Type B pancreatic cell (in vitro differentiated cells): ENCODE results near the gene CD70. TPM values are rescaled to one million over a fixed set of nuclear protein-coding genes. Genes with fewer than 3 reads are reported as not detected.

Experiments used
- DNase-seq: peaks from one replicate; pipeline ENCODE4 v3.0.0; 2021; ENCODE audit warnings: mixed read lengths; ENCODE audit not compliant: unreplicated experiment; ENCODE audit errors: extremely low spot score
- H3K27ac Mint-ChIP-seq: 2 replicates; pipeline ENCODE4 v1.8.0; 2021; ENCODE audit warnings: mild to moderate bottlenecking, mixed read lengths
- H3K27me3 Mint-ChIP-seq: 2 replicates; pipeline ENCODE4 v1.8.0; 2021; ENCODE audit warnings: mixed read lengths
- H3K36me3 Mint-ChIP-seq: 2 replicates; pipeline ENCODE4 v1.8.0; 2021; ENCODE audit warnings: mixed read lengths
- H3K4me1 Mint-ChIP-seq: one replicate; pipeline ENCODE4 v1.8.0; 2021; ENCODE audit warnings: mixed read lengths; ENCODE audit not compliant: unreplicated experiment
- H3K4me3 Mint-ChIP-seq: 2 replicates; pipeline ENCODE4 v1.8.0; 2021; ENCODE audit warnings: mild to moderate bottlenecking, mixed read lengths
- H3K9me3 Mint-ChIP-seq: 2 replicates; pipeline ENCODE4 v1.8.0; 2021; ENCODE audit warnings: mixed read lengths
- total RNA-seq: library from RNA; stranded (reverse); gene quantifications from 2 replicates; pipeline ENCODE4 v1.2.1, GENCODE V29; 2021; ENCODE audit warnings: low replicate concordance
- TF ChIP-seq, protein P1 (sequence below): fragments of 200-600 bp; sonication (generic); conservative IDR thresholded peaks from 2 replicates; pipeline ENCODE4 v1.5.0; 2021; ENCODE audit warnings: antibody characterized with exemption, mild to moderate bottlenecking

Gene CD70
- total RNA-seq, 1 donor from 2014 or later, result 1.0 TPM

DNA sequence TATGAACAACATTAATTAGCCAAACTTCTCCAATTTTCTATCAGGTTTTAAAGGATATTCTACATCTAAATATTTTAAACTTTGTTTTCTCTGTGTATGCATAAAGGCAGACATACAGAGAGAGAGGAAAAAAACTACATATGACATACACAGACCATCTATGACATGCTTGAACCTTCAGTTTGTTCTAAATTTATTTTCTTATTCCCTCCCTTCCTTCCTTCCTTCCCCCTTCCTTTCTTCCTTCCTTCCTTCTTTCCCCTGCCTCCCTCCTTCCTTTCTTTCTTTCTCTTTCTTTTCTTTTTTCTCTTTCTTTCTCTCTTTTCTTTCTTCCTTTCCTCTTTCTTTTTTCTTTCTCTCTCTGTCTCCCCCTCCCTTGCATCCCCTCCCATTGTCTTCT, 35.8 kb upstream of the CD70 start:
- Mint-ChIP-seq H3K27me3 (peaks cover 5% of the 10 kb centered on the region), H3K9me3 (peaks cover 10% of the 10 kb centered on the region), H3K27ac (no peak overlapping the region), H3K36me3 (no peaks in the 10 kb centered on the region), H3K4me1 (no peaks in the 10 kb centered on the region), H3K4me3 (no peak overlapping the region)
- DNase-seq, result no peak
- TF ChIP-seq, protein P1, sequence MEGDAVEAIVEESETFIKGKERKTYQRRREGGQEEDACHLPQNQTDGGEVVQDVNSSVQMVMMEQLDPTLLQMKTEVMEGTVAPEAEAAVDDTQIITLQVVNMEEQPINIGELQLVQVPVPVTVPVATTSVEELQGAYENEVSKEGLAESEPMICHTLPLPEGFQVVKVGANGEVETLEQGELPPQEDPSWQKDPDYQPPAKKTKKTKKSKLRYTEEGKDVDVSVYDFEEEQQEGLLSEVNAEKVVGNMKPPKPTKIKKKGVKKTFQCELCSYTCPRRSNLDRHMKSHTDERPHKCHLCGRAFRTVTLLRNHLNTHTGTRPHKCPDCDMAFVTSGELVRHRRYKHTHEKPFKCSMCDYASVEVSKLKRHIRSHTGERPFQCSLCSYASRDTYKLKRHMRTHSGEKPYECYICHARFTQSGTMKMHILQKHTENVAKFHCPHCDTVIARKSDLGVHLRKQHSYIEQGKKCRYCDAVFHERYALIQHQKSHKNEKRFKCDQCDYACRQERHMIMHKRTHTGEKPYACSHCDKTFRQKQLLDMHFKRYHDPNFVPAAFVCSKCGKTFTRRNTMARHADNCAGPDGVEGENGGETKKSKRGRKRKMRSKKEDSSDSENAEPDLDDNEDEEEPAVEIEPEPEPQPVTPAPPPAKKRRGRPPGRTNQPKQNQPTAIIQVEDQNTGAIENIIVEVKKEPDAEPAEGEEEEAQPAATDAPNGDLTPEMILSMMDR, result no peak

DNA sequence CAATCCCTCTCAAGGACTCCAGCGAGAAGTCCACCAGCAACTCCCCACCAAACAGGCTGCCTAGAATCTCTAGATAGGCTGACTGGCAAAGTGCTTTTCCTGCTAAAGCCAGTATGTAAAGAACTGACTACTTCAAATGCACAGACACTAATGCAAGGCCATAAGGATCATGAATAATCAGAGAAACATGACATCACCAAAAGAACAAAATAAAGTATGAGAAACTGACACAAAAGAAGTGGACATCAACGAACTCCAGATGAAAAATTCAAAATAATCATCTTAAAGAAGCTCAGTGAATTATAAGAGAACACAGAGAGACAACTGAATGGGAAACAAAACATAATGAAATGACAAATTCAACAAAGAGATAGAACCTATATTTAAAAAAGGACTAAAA, 26.4 kb upstream of the CD70 start:
- no peak overlapping the region for H3K27ac Mint-ChIP-seq
- TF ChIP-seq, protein P1, result no peak
- no peak for DNase-seq
- no peaks in the 10 kb centered on the region for H3K36me3 Mint-ChIP-seq
- no peaks in the 10 kb centered on the region for H3K9me3 Mint-ChIP-seq
- H3K27me3 Mint-ChIP-seq, result peaks cover 7% of the 10 kb centered on the region
- no peak overlapping the region for H3K4me3 Mint-ChIP-seq
- H3K4me1 Mint-ChIP-seq, result no peaks in the 10 kb centered on the region

DNA sequence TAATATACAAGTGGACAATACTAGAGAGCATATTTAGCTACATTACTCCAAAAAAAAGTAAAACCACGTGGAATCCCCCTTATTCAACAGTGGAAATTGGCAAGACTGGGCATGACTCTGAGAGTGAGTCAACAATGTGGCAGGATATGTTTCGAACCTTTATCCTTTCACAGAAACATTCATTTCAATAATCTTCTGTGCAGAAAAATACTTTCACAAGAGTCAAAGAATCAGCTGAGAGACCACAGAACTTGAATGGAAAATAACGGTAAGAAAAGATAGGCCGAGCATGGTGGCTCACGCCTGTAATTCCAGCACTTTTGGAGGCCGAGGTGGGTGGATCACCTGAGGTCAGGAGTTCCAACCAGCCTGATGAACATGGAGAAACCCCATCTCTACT, 25.1 kb upstream of the CD70 start:
- Mint-ChIP-seq H3K27me3 (peaks cover 15% of the 10 kb centered on the region), H3K9me3 (no peaks in the 10 kb centered on the region)

DNA sequence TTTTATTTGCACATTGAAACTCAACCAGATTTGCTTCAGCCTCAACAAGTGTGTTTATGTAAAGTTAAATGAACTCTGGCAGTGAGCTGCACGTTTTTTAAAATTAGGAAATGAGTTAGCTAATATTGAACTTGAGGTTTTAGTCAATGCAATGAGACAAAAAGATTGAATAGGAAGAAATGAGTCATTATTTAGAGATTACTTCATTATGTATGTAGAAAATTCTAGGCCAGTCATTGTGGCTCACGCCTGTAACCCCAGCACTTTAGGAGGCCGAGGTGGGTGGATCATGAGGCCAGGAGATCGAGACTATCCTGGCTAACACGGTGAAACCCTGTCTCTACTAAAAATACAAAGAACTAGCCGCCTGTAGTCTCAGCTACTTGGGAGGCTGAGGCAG, 22.8 kb upstream of the CD70 start:
- H3K4me3 Mint-ChIP-seq, result no peak overlapping the region
- H3K27ac Mint-ChIP-seq, result no peak overlapping the region
- no peaks in the 10 kb centered on the region for H3K9me3 Mint-ChIP-seq
- H3K27me3 Mint-ChIP-seq, result peaks cover 23% of the 10 kb centered on the region
- TF ChIP-seq, protein P1, result no peak
- no peaks in the 10 kb centered on the region for H3K36me3 Mint-ChIP-seq
- DNase-seq, result no peak
- H3K4me1 Mint-ChIP-seq, result no peaks in the 10 kb centered on the region

More for the DNA sequence above, 25.1 kb upstream of the CD70 start:
- DNase-seq, result no peak
- no peak overlapping the region for H3K4me3 Mint-ChIP-seq
- TF ChIP-seq, protein P1, result no peak
- H3K4me1 Mint-ChIP-seq, result no peaks in the 10 kb centered on the region
- no peaks in the 10 kb centered on the region for H3K36me3 Mint-ChIP-seq
- H3K27ac Mint-ChIP-seq, result no peak overlapping the region

DNA sequence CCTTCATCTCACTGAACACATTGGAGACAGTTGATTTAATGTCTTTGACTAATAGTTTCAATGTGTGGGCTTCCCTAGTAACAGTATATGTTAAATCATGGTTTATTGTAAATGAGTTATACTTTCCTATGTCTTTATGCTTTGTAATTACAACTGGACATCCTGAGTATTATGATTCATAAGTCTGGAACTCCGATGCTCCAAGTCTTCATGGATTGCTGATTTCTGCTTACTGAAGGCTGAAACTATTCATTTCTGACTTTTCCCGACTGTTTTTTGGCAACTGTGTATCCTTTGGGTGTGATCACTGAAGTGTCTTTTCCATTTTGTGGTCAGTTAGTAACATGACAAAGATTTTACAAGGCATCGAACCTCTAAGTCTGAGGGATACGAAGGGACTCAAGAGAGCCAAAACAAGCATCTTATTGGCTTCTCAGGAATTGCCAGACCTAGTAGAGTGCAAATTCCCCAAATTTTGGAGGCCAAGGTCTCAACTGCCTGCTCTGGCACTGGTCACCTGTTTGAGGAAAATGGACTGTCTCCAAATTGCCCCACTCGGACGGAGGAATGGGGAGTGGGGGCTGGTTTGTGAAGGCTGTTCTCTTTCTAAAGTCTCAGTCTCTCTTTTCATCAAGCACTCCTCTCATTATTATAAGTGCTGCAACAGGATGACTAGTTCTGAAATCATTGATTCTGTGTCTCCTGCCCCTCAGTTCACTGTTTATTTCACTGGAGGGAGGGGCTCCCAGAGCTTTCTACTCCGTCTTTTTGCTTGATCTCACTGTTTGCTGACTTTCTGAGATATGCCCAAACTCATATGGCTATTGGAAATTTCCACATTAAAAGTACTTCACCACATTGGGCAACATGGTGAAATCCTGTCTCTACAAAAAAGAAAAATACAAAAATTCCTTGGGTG, 20.2 kb upstream of the CD70 start:
- H3K4me3 Mint-ChIP-seq, result no peak overlapping the region
- DNase-seq, result no peak
- TF ChIP-seq, protein P1, result no peak
- H3K36me3 Mint-ChIP-seq, result no peaks in the 10 kb centered on the region
- H3K4me1 Mint-ChIP-seq, result no peaks in the 10 kb centered on the region
- H3K9me3 Mint-ChIP-seq, result no peaks in the 10 kb centered on the region
- no peak overlapping the region for H3K27ac Mint-ChIP-seq
- peaks cover 23% of the 10 kb centered on the region for H3K27me3 Mint-ChIP-seq
